A673 (cell line): Measurements from ENCODE around the gene DCANP1.

Experiments used
- CTCF ChIP-seq: fragments of 300-800, 200-600 bp; sonication (generic); conservative IDR thresholded peaks from 2 replicates; pipeline ENCODE4 v1.5.1; 2017; ENCODE audit warnings: low read depth, mild to moderate bottlenecking, antibody characterized with exemption, low read length, moderate library complexity, mixed read lengths
- EZH2 ChIP-seq: fragments of 200-600 bp; sonication (generic); IDR thresholded peaks from 2 replicates; pipeline ENCODE4 v1.6.1; 2017; ENCODE audit warnings: borderline replicate concordance, low read depth, mild to moderate bottlenecking, mixed read lengths, antibody characterized with exemption, low read length; ENCODE audit not compliant: poor library complexity, severe bottlenecking

- TF ChIP-seq CTCF (no peak), EZH2 (no peak)
These were observed 5.8 kb downstream of the DCANP1 start for GRCh38 chr5:135441350-135441831.
